K562 (cell line): ENCODE measurements around the gene ANKRD11. TPM values are rescaled to one million over a fixed set of nuclear protein-coding genes. Genes with fewer than 3 reads are reported as not detected.

Experiments used
- CBFB ChIP-seq: sonication (generic); formaldehyde crosslinking; IDR thresholded peaks from 2 replicates; pipeline ENCODE4 v1.4.0; 2020; ENCODE audit warnings: mild to moderate bottlenecking, missing genetic modification reagents
- E2F8 ChIP-seq: fragments of 450-650 bp; IDR thresholded peaks from 2 replicates; pipeline ENCODE4 v1.7.1; 2018; ENCODE audit warnings: mild to moderate bottlenecking, low read depth; ENCODE audit not compliant: partially characterized antibody
- HMGXB4 ChIP-seq: sonication (generic); formaldehyde crosslinking; IDR thresholded peaks from 2 replicates; pipeline ENCODE4 v1.8.1; 2023; ENCODE audit warnings: mild to moderate bottlenecking, missing genetic modification reagents
- KAT8 ChIP-seq: fragments of 450-650 bp; IDR thresholded peaks from 2 replicates; pipeline ENCODE4 v1.6.1; 2016; ENCODE audit warnings: low read depth, mild to moderate bottlenecking
- MEF2A ChIP-seq: IDR thresholded peaks from 2 replicates; pipeline ENCODE4 v1.6.1; 2011; ENCODE audit warnings: low read depth, mild to moderate bottlenecking, low read length, moderate library complexity; ENCODE audit not compliant: control insufficient read depth
- MLX ChIP-seq, 2 experiments: fragments of 450-650 bp in 1 of 2; sonication (generic) in 1 of 2; formaldehyde crosslinking; conservative IDR thresholded peaks; 2 replicates each; pipeline versions ENCODE4 v1.4.0 to v1.8.1; 2020 to 2022; ENCODE audit warnings: mild to moderate bottlenecking in 1 of 2, missing genetic modification reagents in 1 of 2
- NELFE ChIP-seq: IDR thresholded peaks from 2 replicates; pipeline ENCODE4 v1.6.1; 2011; ENCODE audit warnings: mild to moderate bottlenecking; ENCODE audit not compliant: insufficient read depth, insufficient read length
- SLC30A9 ChIP-seq: fragments of 250-450 bp; sonication (Bioruptor Pico); IDR thresholded peaks from 2 replicates; pipeline ENCODE4 v1.8.0; 2022; ENCODE audit warnings: mild to moderate bottlenecking, moderate library complexity
- SNRNP70 ChIP-seq: fragments of 200-400 bp; formaldehyde crosslinking; optimal IDR thresholded peaks from 2 replicates; pipeline ENCODE3; 2017; ENCODE audit warnings: low read depth, low read length
- STAT5B ChIP-seq: fragments of 250-450 bp; sonication (Bioruptor Pico); IDR thresholded peaks from 2 replicates; pipeline ENCODE4 v1.8.0; 2021; ENCODE audit warnings: mild to moderate bottlenecking, inconsistent platforms
- THRAP3 ChIP-seq: fragments of 450-650 bp; IDR thresholded peaks from 2 replicates; pipeline ENCODE4 v1.6.1; 2016; ENCODE audit warnings: mild to moderate bottlenecking, inconsistent platforms, borderline replicate concordance
- XRCC3 ChIP-seq: fragments of 450-650 bp; IDR thresholded peaks from 2 replicates; pipeline ENCODE4 v1.6.1; 2017; ENCODE audit warnings: mild to moderate bottlenecking, moderate library complexity
- XRCC4 ChIP-seq: IDR thresholded peaks from one replicate; pipeline ENCODE4 v1.6.1; 2011; ENCODE audit not compliant: insufficient read depth, insufficient read length; ENCODE audit errors: extremely low read depth
- ZNF124 ChIP-seq: sonication (generic); formaldehyde crosslinking; IDR thresholded peaks from 2 replicates; pipeline ENCODE4 v1.8.1; 2022; ENCODE audit warnings: missing genetic modification reagents
- polyA plus RNA-seq, 8 experiments: library from polyadenylated mRNA; depleted of rRNA in 4 of 8; stranded (reverse) in 5 of 8; unstranded in 3 of 8; fragments of >200 nt; fragmentation: Nextera tagmentation in 2 of 8; fragmentation: Illumina TruSeq in 1 of 8; extraction: Ambion mirVana in 2 of 8; extraction: Trizol in 1 of 8; gene quantifications; 2 replicates each; pipeline versions ENCODE4 v1.2.1 to v1.2.3, GENCODE V29; 2011 to 2014; ENCODE audit warnings: inconsistent platforms in 1 of 8, missing spikeins in 1 of 8
- total RNA-seq, 7 experiments: library from RNA; depleted of rRNA in 6 of 7; stranded (reverse); fragments of >200 nt in 6 of 7; fragmentation: Illumina TruSeq in 2 of 7; extraction: Trizol in 2 of 7; gene quantifications; 2 replicates each; pipeline versions ENCODE4 v1.2.1 to v1.2.3, GENCODE V29; 2011 to 2021; ENCODE audit warnings: low replicate concordance in 1 of 7
- TF ChIP-seq, protein P1 (sequence below): conservative IDR thresholded peaks from 2 replicates; pipeline ENCODE4 v1.6.1; 2011; ENCODE audit warnings: low read depth, mild to moderate bottlenecking, low read length; ENCODE audit not compliant: control insufficient read depth
- TF ChIP-seq, protein P2 (sequence below): fragments of 250-450 bp; sonication (Bioruptor Pico); IDR thresholded peaks from 2 replicates; pipeline ENCODE4 v1.4.0; 2020; ENCODE audit warnings: mild to moderate bottlenecking, moderate library complexity, borderline replicate concordance
- TF ChIP-seq, protein P3 (sequence below): sonication (generic); formaldehyde crosslinking; IDR thresholded peaks from 2 replicates; pipeline ENCODE4 v1.8.0; 2022; ENCODE audit warnings: mild to moderate bottlenecking, missing genetic modification reagents

ANKRD11 gene
- total and polyA plus RNA-seq, 9 of the 15 experiments (the other 6 are each of a cell fraction or from before 2014, with no cell fraction given) = 4.7 to 126 (median 31.7) TPM

DNA sequence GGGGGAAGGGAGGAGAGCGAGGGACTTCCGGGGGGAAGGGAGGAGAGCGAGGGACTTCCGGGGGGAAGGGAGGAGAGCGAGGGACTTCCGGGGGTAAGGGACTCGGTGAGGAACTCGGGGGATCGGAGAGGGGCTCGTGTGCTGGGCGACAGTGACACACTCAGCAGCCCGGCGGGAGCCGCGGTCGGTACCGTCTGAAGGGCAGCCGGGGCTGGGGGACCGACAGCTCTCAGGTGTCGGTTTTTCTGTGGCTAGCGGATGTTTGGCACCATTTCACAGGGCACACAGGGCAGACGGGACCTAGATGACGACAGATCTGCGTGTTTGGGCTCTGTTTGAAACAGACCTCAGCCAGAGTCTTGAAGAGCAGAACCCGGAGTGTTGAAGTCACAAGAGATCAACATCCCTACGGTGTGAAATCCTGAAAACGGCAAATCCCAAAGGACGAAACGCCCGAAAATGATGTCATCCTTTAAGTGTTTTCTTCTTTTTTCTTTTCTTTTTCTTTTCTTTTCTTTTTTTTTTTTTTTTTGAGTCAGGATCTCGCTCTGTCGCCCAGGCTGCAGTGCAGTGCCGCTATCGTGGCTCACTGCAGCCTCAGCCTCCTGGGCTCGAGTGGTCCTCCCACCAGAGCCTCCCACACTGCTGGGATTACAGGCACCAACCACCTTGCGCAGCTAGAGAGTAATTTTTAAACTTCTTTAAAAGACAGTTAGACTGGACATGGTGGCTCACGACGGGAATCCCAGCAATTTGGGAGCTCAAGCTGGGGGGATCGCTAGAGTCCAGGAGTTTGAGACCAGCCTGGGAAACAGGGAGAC is 249.0 kb downstream of the ANKRD11 start (continued):
- TF ChIP-seq ZNF124 (no peak), XRCC4 (no peak), CBFB (CRISPR knock-in tag) (no peak), STAT5B (CRISPR knock-in tag) (no peak), XRCC3 (no peak), MLX (CRISPR knock-in tag; conservative IDR thresholded peaks at IDR 0.05) (0 out of 4 replicates have a peak, but pooled peaks of 1 of the 2 experiments have one; percentile 36), E2F8 (peak; percentile 77), SLC30A9 (CRISPR knock-in tag) (no peak), THRAP3 (no peak), NELFE (no peak), SNRNP70 (no peak), KAT8 (peak; percentile 58; the same call in 1 of the 2 replicates), MEF2A (no peak), HMGXB4 (CRISPR knock-in tag) (no peak)
- TF ChIP-seq, protein P1, sequence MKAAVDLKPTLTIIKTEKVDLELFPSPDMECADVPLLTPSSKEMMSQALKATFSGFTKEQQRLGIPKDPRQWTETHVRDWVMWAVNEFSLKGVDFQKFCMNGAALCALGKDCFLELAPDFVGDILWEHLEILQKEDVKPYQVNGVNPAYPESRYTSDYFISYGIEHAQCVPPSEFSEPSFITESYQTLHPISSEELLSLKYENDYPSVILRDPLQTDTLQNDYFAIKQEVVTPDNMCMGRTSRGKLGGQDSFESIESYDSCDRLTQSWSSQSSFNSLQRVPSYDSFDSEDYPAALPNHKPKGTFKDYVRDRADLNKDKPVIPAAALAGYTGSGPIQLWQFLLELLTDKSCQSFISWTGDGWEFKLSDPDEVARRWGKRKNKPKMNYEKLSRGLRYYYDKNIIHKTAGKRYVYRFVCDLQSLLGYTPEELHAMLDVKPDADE = peak; percentile 77
- TF ChIP-seq, protein P2, sequence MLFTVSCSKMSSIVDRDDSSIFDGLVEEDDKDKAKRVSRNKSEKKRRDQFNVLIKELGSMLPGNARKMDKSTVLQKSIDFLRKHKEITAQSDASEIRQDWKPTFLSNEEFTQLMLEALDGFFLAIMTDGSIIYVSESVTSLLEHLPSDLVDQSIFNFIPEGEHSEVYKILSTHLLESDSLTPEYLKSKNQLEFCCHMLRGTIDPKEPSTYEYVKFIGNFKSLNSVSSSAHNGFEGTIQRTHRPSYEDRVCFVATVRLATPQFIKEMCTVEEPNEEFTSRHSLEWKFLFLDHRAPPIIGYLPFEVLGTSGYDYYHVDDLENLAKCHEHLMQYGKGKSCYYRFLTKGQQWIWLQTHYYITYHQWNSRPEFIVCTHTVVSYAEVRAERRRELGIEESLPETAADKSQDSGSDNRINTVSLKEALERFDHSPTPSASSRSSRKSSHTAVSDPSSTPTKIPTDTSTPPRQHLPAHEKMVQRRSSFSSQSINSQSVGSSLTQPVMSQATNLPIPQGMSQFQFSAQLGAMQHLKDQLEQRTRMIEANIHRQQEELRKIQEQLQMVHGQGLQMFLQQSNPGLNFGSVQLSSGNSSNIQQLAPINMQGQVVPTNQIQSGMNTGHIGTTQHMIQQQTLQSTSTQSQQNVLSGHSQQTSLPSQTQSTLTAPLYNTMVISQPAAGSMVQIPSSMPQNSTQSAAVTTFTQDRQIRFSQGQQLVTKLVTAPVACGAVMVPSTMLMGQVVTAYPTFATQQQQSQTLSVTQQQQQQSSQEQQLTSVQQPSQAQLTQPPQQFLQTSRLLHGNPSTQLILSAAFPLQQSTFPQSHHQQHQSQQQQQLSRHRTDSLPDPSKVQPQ (CRISPR knock-in tag) = no peak
- TF ChIP-seq, protein P3, sequence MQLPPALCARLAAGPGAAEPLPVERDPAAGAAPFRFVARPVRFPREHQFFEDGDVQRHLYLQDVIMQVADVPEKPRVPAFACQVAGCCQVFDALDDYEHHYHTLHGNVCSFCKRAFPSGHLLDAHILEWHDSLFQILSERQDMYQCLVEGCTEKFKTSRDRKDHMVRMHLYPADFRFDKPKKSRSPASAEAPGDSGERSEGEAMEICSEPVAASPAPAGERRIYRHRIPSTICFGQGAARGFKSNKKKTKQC (CRISPR knock-in tag) = peak; percentile 9; the same call in 1 of the 2 replicates
